AG09309 (cell line): ENCODE measurements around the gene CCDC78.

ENCODE experiments used
- DNase-seq: peaks from one replicate; pipeline ENCODE4 v3.0.0-alpha.2; 2010; ENCODE audit warnings: low read depth
- H3K4me3 ChIP-seq: 2 replicates; pipeline ENCODE4 v1.5.1; 2011; ENCODE audit warnings: mild to moderate bottlenecking, low read depth, low read length, moderate library complexity; ENCODE audit not compliant: control insufficient read depth
- TF ChIP-seq, protein P1 (sequence below): IDR thresholded peaks from 2 replicates; pipeline ENCODE4 v1.5.1; 2011; ENCODE audit warnings: mild to moderate bottlenecking, low read depth, low read length, inconsistent platforms; ENCODE audit not compliant: insufficient read depth, control insufficient read depth; ENCODE audit errors: missing control alignments

Gene CCDC78

DNA sequence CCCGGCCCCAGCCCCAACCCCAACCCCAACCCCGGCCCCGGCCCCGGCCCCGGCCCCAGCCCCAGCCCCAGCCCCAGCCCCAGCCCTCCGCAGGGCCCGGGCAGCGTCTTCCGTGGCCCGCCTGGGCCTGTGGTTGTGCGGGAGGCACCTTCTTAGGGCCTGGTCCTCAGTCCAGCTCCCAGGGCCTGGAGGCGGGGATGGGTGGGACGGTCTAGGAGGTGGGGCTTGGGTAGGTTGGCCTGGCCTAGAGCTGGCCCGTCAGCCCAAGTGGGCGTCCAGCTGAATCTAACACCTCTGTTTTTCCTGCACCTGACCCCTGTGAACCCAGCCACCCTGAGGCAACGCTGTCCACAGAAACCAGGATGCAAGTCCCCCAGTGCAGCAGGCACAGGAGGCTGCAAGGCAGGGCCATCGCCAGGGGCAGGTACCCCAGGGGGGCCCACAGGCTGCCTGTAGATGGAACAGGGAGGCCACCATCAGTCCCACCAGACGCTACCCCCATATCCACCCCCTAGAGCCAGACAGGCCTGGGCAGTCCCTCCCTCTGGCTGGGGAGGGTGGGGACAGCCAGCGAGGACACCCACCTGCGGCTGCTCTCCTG is 43.0 kb upstream of the CCDC78 start:
- no peak for DNase-seq
- H3K4me3 ChIP-seq = no peak overlapping the region
- TF ChIP-seq, protein P1, sequence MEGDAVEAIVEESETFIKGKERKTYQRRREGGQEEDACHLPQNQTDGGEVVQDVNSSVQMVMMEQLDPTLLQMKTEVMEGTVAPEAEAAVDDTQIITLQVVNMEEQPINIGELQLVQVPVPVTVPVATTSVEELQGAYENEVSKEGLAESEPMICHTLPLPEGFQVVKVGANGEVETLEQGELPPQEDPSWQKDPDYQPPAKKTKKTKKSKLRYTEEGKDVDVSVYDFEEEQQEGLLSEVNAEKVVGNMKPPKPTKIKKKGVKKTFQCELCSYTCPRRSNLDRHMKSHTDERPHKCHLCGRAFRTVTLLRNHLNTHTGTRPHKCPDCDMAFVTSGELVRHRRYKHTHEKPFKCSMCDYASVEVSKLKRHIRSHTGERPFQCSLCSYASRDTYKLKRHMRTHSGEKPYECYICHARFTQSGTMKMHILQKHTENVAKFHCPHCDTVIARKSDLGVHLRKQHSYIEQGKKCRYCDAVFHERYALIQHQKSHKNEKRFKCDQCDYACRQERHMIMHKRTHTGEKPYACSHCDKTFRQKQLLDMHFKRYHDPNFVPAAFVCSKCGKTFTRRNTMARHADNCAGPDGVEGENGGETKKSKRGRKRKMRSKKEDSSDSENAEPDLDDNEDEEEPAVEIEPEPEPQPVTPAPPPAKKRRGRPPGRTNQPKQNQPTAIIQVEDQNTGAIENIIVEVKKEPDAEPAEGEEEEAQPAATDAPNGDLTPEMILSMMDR = no peak

DNA sequence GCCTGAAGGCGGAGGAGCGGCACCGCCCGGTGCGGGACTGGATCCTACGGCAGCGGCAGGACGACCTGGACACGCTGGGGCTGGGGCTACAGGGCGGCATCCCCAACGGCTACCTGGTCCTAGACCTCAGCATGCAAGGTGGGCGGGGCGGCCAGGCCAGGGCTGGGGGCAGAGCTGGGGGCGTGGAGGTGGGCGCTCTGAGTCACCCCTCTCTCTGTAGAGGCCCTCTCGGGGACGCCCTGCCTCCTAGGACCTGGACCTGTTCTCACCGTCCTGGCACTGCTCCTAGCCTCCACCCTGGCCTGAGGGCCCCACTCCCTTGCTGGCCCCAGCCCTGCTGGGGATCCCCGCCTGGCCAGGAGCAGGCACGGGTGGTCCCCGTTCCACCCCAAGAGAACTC is 42.2 kb upstream of the CCDC78 start:
- no peak overlapping the region for H3K4me3 ChIP-seq
- TF ChIP-seq, protein P1 = no peak
- DNase-seq = no peak

DNA sequence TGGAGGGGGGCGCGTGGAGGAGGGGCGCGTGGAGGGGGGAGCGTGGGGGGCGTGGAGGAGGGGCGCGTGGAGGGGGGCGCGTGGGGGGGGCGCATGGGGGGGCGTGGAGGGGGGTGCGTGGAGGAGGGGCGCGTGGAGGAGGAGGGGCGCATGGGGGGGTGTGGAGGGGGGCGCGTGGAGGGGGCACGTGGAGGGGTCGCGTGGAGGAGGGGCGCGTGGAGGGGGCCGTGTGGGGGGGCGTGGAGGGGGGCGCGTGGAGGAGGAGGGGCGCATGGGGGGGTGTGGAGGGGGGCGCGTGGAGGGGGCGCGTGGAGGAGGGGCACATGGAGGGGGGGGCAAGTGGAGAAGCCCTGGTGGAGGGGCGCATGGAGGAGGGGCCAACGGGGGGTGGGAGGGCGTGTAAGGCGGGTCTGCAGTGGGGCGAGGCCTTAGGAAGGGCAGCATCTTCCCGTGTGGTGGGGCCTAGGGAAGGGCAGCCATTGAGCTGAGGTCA is 41.5 kb upstream of the CCDC78 start:
- H3K4me3 ChIP-seq = no peak overlapping the region
- TF ChIP-seq, protein P1 = no peak
- no peak for DNase-seq

DNA sequence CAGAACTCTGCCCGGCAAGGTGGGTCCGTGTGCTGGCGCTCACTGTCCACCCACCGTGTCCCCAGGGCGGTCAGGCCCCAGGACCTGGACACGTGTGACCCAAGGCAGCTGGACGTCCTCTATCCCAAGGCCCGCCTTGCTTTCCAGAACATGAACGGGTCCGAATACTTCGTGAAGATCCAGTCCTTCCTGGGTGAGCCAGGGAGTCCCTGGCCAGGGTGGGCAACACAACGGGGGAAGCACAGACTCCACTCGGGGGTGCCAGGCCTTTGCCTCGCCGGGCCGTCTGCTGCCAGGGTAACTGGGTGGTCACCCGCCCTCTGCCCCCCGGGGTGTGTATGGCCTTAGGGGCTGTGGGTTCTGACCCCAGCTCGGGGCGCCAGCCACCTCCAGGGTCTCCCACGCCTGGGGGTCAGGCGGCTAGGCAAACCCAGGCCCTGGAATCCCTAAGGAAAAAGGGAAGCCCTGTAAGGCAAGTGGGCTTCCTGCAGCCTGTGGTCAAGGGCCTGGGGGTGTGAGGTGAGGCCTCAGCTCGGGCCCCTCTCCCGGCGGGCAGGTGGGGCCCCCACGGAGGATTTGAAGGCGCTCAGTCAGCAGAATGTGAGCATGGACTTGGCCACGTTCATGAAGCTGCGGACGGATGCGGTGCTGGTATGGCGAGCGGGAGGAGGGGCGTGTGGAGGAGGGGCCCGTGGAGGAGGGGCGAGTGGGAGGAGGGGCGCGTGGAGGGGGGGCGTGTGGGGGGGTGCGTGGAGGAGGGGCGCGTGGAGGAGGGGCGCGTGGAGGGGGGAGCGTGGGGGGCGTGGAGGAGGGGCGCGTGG is 40.8 kb upstream of the CCDC78 start:
- TF ChIP-seq, protein P1 = no peak
- H3K4me3 ChIP-seq = no peak overlapping the region
- DNase-seq = no peak

DNA sequence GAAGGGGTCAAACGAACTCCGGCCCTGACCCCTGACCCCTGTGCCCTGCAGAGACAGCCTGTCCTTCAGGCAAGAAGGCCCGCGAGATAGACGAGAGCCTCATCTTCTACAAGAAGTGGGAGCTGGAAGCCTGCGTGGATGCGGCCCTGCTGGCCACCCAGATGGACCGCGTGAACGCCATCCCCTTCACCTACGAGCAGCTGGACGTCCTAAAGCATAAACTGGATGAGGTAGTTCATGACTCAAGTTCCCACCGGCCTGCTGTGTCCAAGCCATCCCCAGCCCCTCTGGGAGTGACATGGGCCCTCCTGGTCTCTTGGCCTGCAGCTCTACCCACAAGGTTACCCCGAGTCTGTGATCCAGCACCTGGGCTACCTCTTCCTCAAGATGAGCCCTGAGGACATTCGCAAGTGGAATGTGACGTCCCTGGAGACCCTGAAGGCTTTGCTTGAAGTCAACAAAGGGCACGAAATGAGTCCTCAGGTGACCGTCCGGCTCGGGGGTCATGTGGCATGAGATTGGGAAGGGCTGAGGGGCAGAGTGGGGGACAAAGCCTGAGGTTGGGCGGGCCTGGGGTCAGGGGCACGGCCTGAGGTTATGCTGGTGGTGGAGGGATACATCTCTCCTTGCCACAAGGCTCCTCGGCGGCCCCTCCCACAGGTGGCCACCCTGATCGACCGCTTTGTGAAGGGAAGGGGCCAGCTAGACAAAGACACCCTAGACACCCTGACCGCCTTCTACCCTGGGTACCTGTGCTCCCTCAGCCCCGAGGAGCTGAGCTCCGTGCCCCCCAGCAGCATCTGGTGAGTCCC is 40.0 kb upstream of the CCDC78 start:
- TF ChIP-seq, protein P1 = no peak
- DNase-seq = no peak
- no peak overlapping the region for H3K4me3 ChIP-seq

DNA sequence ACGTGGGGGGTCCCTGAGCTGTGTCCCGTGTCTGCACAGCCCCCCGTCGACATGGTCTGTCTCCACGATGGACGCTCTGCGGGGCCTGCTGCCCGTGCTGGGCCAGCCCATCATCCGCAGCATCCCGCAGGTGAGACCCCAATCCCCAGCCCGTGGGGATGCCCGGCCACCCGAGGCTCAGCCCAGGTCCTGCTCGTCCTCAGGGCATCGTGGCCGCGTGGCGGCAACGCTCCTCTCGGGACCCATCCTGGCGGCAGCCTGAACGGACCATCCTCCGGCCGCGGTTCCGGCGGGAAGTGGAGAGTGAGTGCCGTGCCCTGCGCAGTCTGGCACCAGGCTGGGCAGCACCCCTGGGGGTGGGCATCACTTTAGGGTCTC is 39.2 kb upstream of the CCDC78 start:
- no peak for DNase-seq
- TF ChIP-seq, protein P1 = no peak
- H3K4me3 ChIP-seq = no peak overlapping the region
